Measurements from ENCODE around the gene NECTIN2. TPM values are rescaled to one million over a fixed set of nuclear protein-coding genes. Genes with fewer than 3 reads are reported as not detected.

The NECTIN2 gene
- total RNA-seq (174 and 193 TPM in 2 replicates), polyA plus RNA-seq (300 and 307 TPM in 2 replicates)

- Histone ChIP-seq H3K27me3 (no peaks in the 10 kb centered on the region), H3K4me3 (peak within 1 kb of the TSS; percentile 99), H4K20me1 (ENCODE audit: insufficient read depth, poor library complexity, severe bottlenecking) (peaks cover 28% of the 10 kb centered on the region), H3K27ac (peak within 1 kb of the TSS; percentile 100), H3K4me1 (ENCODE audit: insufficient read depth) (peaks cover 23% of the 10 kb centered on the region), H3K79me2 (peaks cover 42% of the 10 kb centered on the region), H2AFZ (peak within 1 kb of the TSS; percentile 64), H3K36me3 (replicated peaks; ENCODE audit: insufficient read depth, low read depth) (no peaks in the 10 kb centered on the region), H3K9me3 (ENCODE audit: low read depth) (no peaks in the 10 kb centered on the region), H3K9me2 (replicated peaks; ENCODE audit: insufficient read depth) (no peaks in the 10 kb centered on the region), H3K4me2 (peak within 1 kb of the TSS; percentile 91)
- under 1% methylated on average over 31 of the region's 67 CpGs for WGBS (ENCODE audit: low lambda C conversion rate, missing lambda C conversion rate)
- TF ChIP-seq EZH2phosphoT487 (IDR thresholded peaks at IDR 0.05; ENCODE audit: low read depth, severe bottlenecking, unreplicated experiment) = no peak
- TF ChIP-seq EZH2 (IDR thresholded peaks at IDR 0.05; ENCODE audit: borderline replicate concordance) = no peak
- TF ChIP-seq CTCF (IDR thresholded peaks at IDR 0.05; ENCODE audit: poor library complexity) = peak; percentile 97
- DNase-seq (ENCODE audit: low spot score) = peak; percentile 100
Measured at GRCh38 chr19:44845612-44846454, at the start of gene NECTIN2. NECTIN2 (plus strand) TSS chr19:44846297; CDS start chr19:44846526, 229 bp downstream.

- Histone ChIP-seq H3K36me3 (replicated peaks; ENCODE audit: insufficient read depth, low read depth) (no peaks in the 10 kb centered on the region), H3K9me2 (replicated peaks; ENCODE audit: insufficient read depth) (no peaks in the 10 kb centered on the region), H3K4me1 (ENCODE audit: insufficient read depth) (no peaks in the 10 kb centered on the region), H3K4me2 (no peak overlapping the region), H3K27me3 (no peaks in the 10 kb centered on the region), H2AFZ (no peak overlapping the region), H4K20me1 (ENCODE audit: insufficient read depth, poor library complexity, severe bottlenecking) (no peaks in the 10 kb centered on the region), H3K79me2 (no peaks in the 10 kb centered on the region), H3K4me3 (no peak overlapping the region), H3K9me3 (ENCODE audit: low read depth) (no peaks in the 10 kb centered on the region), H3K27ac (no peak overlapping the region)
- WGBS (ENCODE audit: low lambda C conversion rate, missing lambda C conversion rate) = 48% methylated on average over 9 of the region's 12 CpGs
- TF ChIP-seq EZH2 (IDR thresholded peaks at IDR 0.05; ENCODE audit: borderline replicate concordance) = no peak
- TF ChIP-seq EZH2phosphoT487 (IDR thresholded peaks at IDR 0.05; ENCODE audit: low read depth, severe bottlenecking, unreplicated experiment) = no peak
- no peak for TF ChIP-seq CTCF (IDR thresholded peaks at IDR 0.05; ENCODE audit: poor library complexity)
- no peak for DNase-seq (ENCODE audit: low spot score)
Measured at GRCh38 chr19:44796701-44797115, 49.4 kb upstream of the NECTIN2 start.

GRCh38 chr19:44799627-44800346 lies 46.3 kb upstream of the NECTIN2 start:
- no peaks in the 10 kb centered on the region for H3K9me2 ChIP-seq (replicated peaks; ENCODE audit: insufficient read depth)
- 77% methylated on average over 10 of the region's 10 CpGs for WGBS (ENCODE audit: low lambda C conversion rate, missing lambda C conversion rate)
- no peaks in the 10 kb centered on the region for H3K9me3 ChIP-seq (ENCODE audit: low read depth)
- no peaks in the 10 kb centered on the region for H3K4me1 ChIP-seq (ENCODE audit: insufficient read depth)
- TF ChIP-seq EZH2 (IDR thresholded peaks at IDR 0.05; ENCODE audit: borderline replicate concordance) (no peak), EZH2phosphoT487 (IDR thresholded peaks at IDR 0.05; ENCODE audit: low read depth, severe bottlenecking, unreplicated experiment) (no peak), CTCF (IDR thresholded peaks at IDR 0.05; ENCODE audit: poor library complexity) (no peak)
- H3K4me2 ChIP-seq = no peak overlapping the region
- H2AFZ ChIP-seq = no peak overlapping the region
- no peaks in the 10 kb centered on the region for H3K79me2 ChIP-seq
- no peaks in the 10 kb centered on the region for H4K20me1 ChIP-seq (ENCODE audit: insufficient read depth, poor library complexity, severe bottlenecking)
- no peak overlapping the region for H3K27ac ChIP-seq
- no peaks in the 10 kb centered on the region for H3K36me3 ChIP-seq (replicated peaks; ENCODE audit: insufficient read depth, low read depth)
- no peak overlapping the region for H3K4me3 ChIP-seq
- no peaks in the 10 kb centered on the region for H3K27me3 ChIP-seq
- DNase-seq (ENCODE audit: low spot score) = no peak

Measured in hepatocyte (in vitro differentiated cells).